Esophagus squamous epithelium (tissue), 5 donors: Measurements from ENCODE around the gene NOTCH4. TPM values are rescaled to one million over a fixed set of nuclear protein-coding genes. Genes with fewer than 3 reads are reported as not detected.

ENCODE experiments used
- DNase-seq: peaks from one replicate; lab custom pipeline; 2025; lab: John Stamatoyannopoulos, UW
- H3K27ac ChIP-seq, 4 donors: fragments of 200-600 bp; sonication (generic); one replicate each; pipeline ENCODE4 v1.5.1; 2016 to 2019; ENCODE audit warnings: mild to moderate bottlenecking in 1 of 4
- H3K27me3 ChIP-seq, 4 donors: fragments of 200-600 bp; sonication (generic); 1 replicate in 3 of 4; 2 replicates in 1 of 4; pipeline versions ENCODE4 v1.5.1 to v1.6.0; 2017 to 2021; ENCODE audit warnings: antibody characterized with exemption in 1 of 4
- H3K36me3 ChIP-seq, 3 donors: fragments of 200-600 bp; sonication (generic); one replicate each; pipeline ENCODE4 v1.5.1; 2016 to 2019
- H3K4me1 ChIP-seq, 3 donors: fragments of 200-600 bp; sonication (generic); one replicate each; pipeline ENCODE4 v1.5.1; 2017 to 2019
- H3K4me3 ChIP-seq, 4 donors: fragments of 200-600 bp; sonication (generic); 1 replicate in 3 of 4; 2 replicates in 1 of 4; pipeline ENCODE4 v1.5.1; 2016 to 2019; ENCODE audit warnings: mild to moderate bottlenecking in 2 of 4, moderate library complexity in 1 of 4
- H3K9me3 ChIP-seq, 3 donors: fragments of 200-600 bp; sonication (generic); one replicate each; pipeline ENCODE4 v1.5.1; 2016 to 2019
- CTCF ChIP-seq, 6 experiments: fragments of 450-650 bp in 4 of 6; fragments of 200-600 bp in 2 of 6; sonication (generic) in 2 of 6; IDR thresholded peaks; one replicate each; pipeline ENCODE4 v1.5.1; 2016 to 2019; ENCODE audit warnings: antibody characterized with exemption in 6 of 6, mild to moderate bottlenecking in 4 of 6, moderate library complexity in 4 of 6
- POLR2A ChIP-seq, 4 donors: fragments of 450-650 bp; IDR thresholded peaks; one replicate each; pipeline ENCODE4 v1.6.1; 2017; ENCODE audit warnings: antibody characterized with exemption in 4 of 4, mild to moderate bottlenecking in 4 of 4, moderate library complexity in 3 of 4
- WGBS, 2 donors: methylation state at CpG; one replicate each; pipeline ENCODE4 v1.1.5; 2018; 5-methylcytosine and 5-hydroxymethylcytosine counted together
- intact Hi-C: fragments of 100-400 bp; cut with DNase I; formaldehyde crosslinking; loops from one replicate; pipeline ENCODE4 v1.15.0; 2022
- total RNA-seq, 4 donors: library from RNA; depleted of rRNA; stranded (reverse); fragments of >200 nt; gene quantifications; one replicate each; pipeline ENCODE4 v1.1.0, GENCODE V29; 2016
- donor health status: DM: yes; HTN: yes; CAD: no.

NOTCH4 gene
- total RNA-seq, 4 donors from 2014 or later = 4.7 to 13.2 (median 5.9) TPM

- Histone ChIP-seq H3K36me3 (peaks cover 0 to 6% (median 0%) of the 10 kb centered on the region in 3 donors), H3K27me3 (peaks cover 0 to 4% (median 0%) of the 10 kb centered on the region in 4 donors), H3K9me3 (no peaks in the 10 kb centered on the region), H3K4me1 (peaks cover 0 to 18% (median 6%) of the 10 kb centered on the region in 3 donors), H3K27ac (no peak overlapping the region), H3K4me3 (no peak overlapping the region)
- DNase-seq = no peak
- TF ChIP-seq POLR2A (IDR thresholded peaks at IDR 0.05) = no peak
- 93 to 100% methylated on average over 2 to 10 of the region's 13 CpGs for WGBS, 2 donors
- intact Hi-C loops = no loop called here
Measured at GRCh38 chr6:32200711-32201475, 23.0 kb downstream of the NOTCH4 start.

- H3K4me1 ChIP-seq = peaks cover 0 to 32% (median 16%) of the 10 kb centered on the region in 3 donors
- intact Hi-C loops = no loop called here
- H3K9me3 ChIP-seq = no peaks in the 10 kb centered on the region
- TF ChIP-seq CTCF (IDR thresholded peaks at IDR 0.05) (no peak), POLR2A (IDR thresholded peaks at IDR 0.05) (no peak)
- peaks cover 0 to 4% (median 0%) of the 10 kb centered on the region in 4 donors for H3K27me3 ChIP-seq
- DNase-seq = no peak
- peaks cover 0 to 3% (median 0%) of the 10 kb centered on the region in 3 donors for H3K36me3 ChIP-seq
- no peak overlapping the region for H3K27ac ChIP-seq
- H3K4me3 ChIP-seq = no peak overlapping the region
- WGBS, 2 donors = 63 to 70% methylated on average over 2 to 3 of the region's 17 CpGs
Measured at GRCh38 chr6:32198866-32199265, 25.0 kb downstream of the NOTCH4 start.

- DNase-seq = no peak
- Histone ChIP-seq H3K4me1 (peaks cover 0 to 38% (median 16%) of the 10 kb centered on the region in 3 donors), H3K9me3 (no peaks in the 10 kb centered on the region), H3K36me3 (no peaks in the 10 kb centered on the region), H3K27ac (no peak overlapping the region), H3K4me3 (no peak overlapping the region), H3K27me3 (peaks cover 0 to 4% (median 0%) of the 10 kb centered on the region in 4 donors)
- 63% methylated on average over 3 of the region's 3 CpGs; no CpG with 5 or more reads in 1 of the 2 donors for WGBS, 2 donors
- TF ChIP-seq POLR2A (IDR thresholded peaks at IDR 0.05) (no peak), CTCF (IDR thresholded peaks at IDR 0.05) (no peak)
- intact Hi-C loops = no loop called here
Measured at GRCh38 chr6:32198345-32198696, 25.5 kb downstream of the NOTCH4 start.

GRCh38 chr6:32196682-32197616 is 26.9 kb downstream of the NOTCH4 start:
- Histone ChIP-seq H3K9me3 (no peaks in the 10 kb centered on the region), H3K4me1 (peaks cover 5 to 52% (median 24%) of the 10 kb centered on the region in 3 donors), H3K4me3 (peak overlapping the region; percentile 81 to 96 (median 82)), H3K36me3 (no peaks in the 10 kb centered on the region), H3K27ac (peak overlapping the region; percentile 98 to 100 (median 99)), H3K27me3 (peaks cover 0 to under 1% (median 0%) of the 10 kb centered on the region in 4 donors)
- DNase-seq = no peak
- TF ChIP-seq POLR2A (IDR thresholded peaks at IDR 0.05) (no peak), CTCF (IDR thresholded peaks at IDR 0.05) (no peak)
- intact Hi-C loops = no loop called here
- WGBS, 2 donors = 36 to 38% methylated on average over 15 to 19 of the region's 28 CpGs

GRCh38 chr6:32195902-32196681 is 27.8 kb downstream of the NOTCH4 start:
- H3K4me1 ChIP-seq = peaks cover 5 to 60% (median 26%) of the 10 kb centered on the region in 3 donors
- intact Hi-C loops = no loop called here
- TF ChIP-seq CTCF (IDR thresholded peaks at IDR 0.05) (peak in 2 of 6 experiments; percentile 3 to 27), POLR2A (IDR thresholded peaks at IDR 0.05) (peak in 3 of 4 donors; percentile 81 to 99 (median 98))

More at GRCh38 chr6:32195902-32196681, 27.8 kb downstream of the NOTCH4 start:
- 0% methylated on average over 6 to 15 of the region's 58 CpGs for WGBS, 2 donors
- H3K27ac ChIP-seq = peak overlapping the region; percentile 98 to 100 (median 99)
- peak overlapping the region; percentile 81 to 96 (median 82) for H3K4me3 ChIP-seq
- H3K36me3 ChIP-seq = no peaks in the 10 kb centered on the region
- no peaks in the 10 kb centered on the region for H3K9me3 ChIP-seq
- peak; percentile 45 for DNase-seq
- no peaks in the 10 kb centered on the region for H3K27me3 ChIP-seq
